LNCaP clone FGC (cell line): Measurements from ENCODE around the gene NUF2.

Experiments
- DNase-seq: peaks from one replicate; pipeline ENCODE4 v3.0.0-alpha.2; 2011; ENCODE audit warnings: low read depth
- H3K4me3 ChIP-seq: 2 replicates; pipeline ENCODE4 v1.5.1; 2011; ENCODE audit warnings: mild to moderate bottlenecking, low read depth, low read length, control low read depth
- TF ChIP-seq, protein P1 (sequence below): IDR thresholded peaks from 2 replicates; pipeline ENCODE4 v1.5.1; 2012; ENCODE audit warnings: mild to moderate bottlenecking; ENCODE audit not compliant: control insufficient read depth, insufficient read depth; ENCODE audit errors: extremely low read depth

The NUF2 gene

DNA sequence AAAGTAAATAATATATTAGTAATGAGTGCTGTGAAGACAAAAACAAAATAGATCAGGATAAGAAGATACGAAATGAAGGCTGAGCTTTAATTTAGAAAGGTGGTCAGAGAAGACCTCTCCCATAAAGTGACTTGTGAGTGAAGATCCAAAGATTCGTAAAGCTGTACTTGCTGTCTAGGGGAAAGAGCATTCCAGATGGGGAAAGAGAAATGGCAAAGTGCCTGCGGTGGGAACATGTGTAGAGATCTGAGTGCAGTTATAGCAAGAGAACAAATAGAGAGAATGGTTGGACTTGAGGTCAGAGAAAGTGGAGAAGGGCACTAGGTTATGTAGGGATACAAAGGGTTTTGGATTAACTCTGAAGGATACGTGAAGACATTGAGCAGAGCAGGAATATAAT lies 60.6 kb downstream of the NUF2 start:
- TF ChIP-seq, protein P1, sequence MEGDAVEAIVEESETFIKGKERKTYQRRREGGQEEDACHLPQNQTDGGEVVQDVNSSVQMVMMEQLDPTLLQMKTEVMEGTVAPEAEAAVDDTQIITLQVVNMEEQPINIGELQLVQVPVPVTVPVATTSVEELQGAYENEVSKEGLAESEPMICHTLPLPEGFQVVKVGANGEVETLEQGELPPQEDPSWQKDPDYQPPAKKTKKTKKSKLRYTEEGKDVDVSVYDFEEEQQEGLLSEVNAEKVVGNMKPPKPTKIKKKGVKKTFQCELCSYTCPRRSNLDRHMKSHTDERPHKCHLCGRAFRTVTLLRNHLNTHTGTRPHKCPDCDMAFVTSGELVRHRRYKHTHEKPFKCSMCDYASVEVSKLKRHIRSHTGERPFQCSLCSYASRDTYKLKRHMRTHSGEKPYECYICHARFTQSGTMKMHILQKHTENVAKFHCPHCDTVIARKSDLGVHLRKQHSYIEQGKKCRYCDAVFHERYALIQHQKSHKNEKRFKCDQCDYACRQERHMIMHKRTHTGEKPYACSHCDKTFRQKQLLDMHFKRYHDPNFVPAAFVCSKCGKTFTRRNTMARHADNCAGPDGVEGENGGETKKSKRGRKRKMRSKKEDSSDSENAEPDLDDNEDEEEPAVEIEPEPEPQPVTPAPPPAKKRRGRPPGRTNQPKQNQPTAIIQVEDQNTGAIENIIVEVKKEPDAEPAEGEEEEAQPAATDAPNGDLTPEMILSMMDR, result no peak
- H3K4me3 ChIP-seq, result no peak overlapping the region; the same call in 1 of the 2 replicates
- no peak for DNase-seq

DNA sequence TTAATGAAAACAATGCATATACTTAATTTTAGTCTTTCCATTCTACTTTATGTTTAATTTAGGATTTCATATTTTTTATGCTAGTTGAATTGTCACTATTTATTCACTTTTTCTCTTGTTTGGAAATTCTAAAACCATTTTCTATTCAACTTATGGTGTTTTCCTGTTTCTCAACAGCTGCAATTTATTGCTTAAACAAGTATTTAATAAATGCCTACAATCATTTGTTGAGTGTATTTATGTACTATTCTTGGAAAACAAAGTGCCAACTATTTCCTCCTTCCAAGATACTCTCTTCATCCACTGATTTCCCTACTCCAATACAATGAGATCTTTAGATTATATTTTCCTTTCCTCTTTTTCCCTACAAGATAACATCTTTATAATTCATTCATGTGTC lies 65.4 kb downstream of the NUF2 start:
- H3K4me3 ChIP-seq, result no peak overlapping the region

DNA sequence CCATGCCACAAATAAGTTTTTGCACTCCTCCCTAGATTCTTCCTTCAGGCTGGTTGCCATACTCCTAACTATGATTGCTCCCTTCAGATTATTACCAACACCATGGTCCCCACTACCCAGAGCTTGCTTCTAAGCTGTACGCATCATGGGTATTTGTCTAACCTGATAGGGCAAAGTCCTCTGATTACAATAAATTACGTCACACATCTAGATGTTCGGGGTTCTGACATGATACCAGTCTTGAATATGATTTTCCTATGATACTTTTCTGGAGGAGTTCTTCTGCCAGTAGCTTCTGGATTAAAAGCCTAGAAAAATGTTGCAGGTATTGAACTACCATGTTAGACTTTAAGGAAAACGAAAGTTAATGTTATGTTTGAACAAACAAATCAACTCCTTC lies 67.2 kb downstream of the NUF2 start:
- DNase-seq, result no peak
- no peak overlapping the region for H3K4me3 ChIP-seq
- TF ChIP-seq, protein P1, result no peak

More for the DNA sequence above, 65.4 kb downstream of the NUF2 start:
- no peak for DNase-seq
- TF ChIP-seq, protein P1, result no peak

DNA sequence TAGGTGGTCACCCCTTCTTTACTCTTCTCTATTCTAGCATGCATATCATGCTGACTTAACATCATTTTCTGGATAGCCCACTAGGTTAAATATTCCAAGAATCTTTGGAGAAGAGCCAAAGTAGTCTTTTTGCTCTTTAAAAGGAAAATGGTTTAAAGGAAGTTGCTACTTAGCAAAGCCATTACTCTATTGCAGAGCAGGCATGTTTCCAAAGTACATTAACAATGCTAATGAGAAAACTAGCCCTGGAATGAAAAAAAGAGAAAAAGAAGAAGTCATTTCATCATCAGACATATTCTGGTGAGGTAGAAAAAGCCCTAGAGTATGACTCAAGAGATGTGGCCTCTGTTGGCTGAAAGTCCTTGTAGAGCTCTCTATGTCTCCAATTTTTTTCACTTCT lies 74.0 kb downstream of the NUF2 start:
- no peak overlapping the region for H3K4me3 ChIP-seq
- TF ChIP-seq, protein P1, result no peak
- no peak for DNase-seq

DNA sequence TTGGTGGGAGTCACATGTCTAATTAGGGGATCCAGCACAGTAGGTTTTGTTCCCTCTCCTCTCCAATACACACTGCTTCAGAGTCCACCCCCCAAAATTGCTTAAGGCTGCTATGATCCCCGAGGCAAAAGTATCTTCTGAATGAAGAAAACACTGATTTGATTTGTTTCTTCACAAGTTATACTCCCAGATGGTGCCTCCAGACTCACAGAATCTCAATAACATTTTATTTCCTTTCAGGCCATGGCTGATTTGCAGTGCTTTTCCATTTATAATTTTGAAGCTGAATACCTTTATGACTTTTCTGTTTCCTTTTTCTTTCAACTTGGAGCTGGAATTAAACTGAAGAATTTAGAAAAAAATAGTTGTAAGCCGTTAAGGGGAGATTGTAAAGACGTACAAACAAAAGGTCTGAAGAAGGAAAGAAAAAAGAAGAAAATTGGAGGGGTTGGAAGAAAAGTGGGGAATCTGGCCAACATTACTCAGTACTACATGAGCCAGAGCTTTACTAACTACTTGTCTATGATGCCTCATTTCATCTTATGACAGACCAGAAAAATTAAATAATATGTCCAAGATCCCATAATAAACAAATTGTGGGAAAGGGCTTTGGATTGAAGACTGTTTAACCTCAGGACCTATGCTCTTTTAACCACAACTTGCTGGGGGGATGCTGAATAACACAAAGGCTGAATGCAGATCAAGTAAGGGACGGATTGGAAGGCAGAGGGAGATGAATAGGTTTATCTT lies 75.9 kb downstream of the NUF2 start:
- H3K4me3 ChIP-seq, result no peak overlapping the region
- TF ChIP-seq, protein P1, result no peak

DNA sequence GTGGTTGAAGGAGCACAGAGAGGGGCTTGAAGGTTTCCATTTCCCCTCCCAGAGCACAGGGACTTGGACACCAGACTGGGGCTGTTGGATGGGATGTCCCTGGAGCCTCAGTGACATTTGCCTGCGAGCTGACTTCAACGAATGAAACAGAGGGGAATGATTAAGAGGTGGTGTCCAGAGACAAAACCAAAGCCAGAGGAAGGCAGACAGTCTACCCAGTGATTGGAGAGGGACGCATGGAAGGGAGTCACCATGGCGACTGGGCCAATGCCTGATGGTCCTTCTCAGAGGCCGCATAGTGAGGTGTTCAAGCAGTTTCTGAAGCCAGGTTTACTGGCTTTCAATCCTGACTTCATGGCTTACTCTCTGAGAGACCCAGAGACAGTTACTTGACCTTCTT lies 77.2 kb downstream of the NUF2 start:
- TF ChIP-seq, protein P1, result no peak
- DNase-seq, result no peak
- no peak overlapping the region for H3K4me3 ChIP-seq

More for the DNA sequence above, 75.9 kb downstream of the NUF2 start:
- DNase-seq, result no peak

DNA sequence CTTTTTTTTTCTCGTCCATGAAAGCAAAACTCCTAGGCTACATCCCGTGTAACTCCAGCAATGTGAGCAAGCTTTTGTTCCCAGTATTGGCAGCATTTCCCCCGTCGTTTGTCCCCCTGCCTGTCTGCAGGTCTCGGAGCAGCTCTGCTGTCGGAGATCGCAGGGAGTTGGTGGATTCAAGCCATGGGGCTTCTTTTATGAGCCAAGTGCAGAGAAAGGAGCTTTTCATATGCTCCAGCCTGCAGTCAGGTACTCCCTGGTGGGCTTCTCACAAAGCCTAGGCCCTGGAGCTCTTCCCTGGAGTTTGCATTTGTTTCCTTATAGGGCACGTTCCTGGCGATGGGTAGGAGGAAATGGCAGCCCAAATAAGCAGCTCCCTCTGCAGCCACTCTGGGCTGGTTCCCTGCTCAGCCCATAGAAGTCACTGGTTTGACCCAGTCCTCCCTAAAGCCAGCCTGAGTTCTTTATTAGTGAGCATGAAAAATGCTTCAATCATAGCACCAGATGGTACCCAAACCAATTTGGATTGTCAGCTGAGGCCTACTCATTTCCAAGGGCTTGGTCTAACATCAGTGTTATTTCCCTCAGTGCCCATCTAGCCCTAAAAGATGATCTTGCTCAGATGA lies 78.3 kb downstream of the NUF2 start:
- no peak overlapping the region for H3K4me3 ChIP-seq
- TF ChIP-seq, protein P1, result no peak
- no peak for DNase-seq
